Suprapubic skin (tissue), 4 donors: ENCODE data around the gene WBP1L. TPM values are rescaled to one million over a fixed set of nuclear protein-coding genes. Genes with fewer than 3 reads are reported as not detected.

Experiments
- DNase-seq, 2 donors: peaks; one replicate each; pipeline ENCODE4 v3.0.0-alpha.2; 2019; ENCODE audit warnings: low spot score in 2 of 2
- H3K27ac ChIP-seq: fragments of 200-600 bp; sonication (generic); one replicate; pipeline ENCODE4 v1.5.1; 2019
- H3K27me3 ChIP-seq: fragments of 200-600 bp; sonication (generic); one replicate; pipeline ENCODE4 v1.5.1; 2019
- H3K36me3 ChIP-seq: fragments of 200-600 bp; sonication (generic); one replicate; pipeline ENCODE4 v1.5.1; 2019
- H3K4me1 ChIP-seq: fragments of 200-600 bp; sonication (generic); one replicate; pipeline ENCODE4 v1.5.1; 2019
- H3K4me3 ChIP-seq: fragments of 200-600 bp; sonication (generic); one replicate; pipeline ENCODE4 v1.5.1; 2019; ENCODE audit warnings: mild to moderate bottlenecking
- H3K9me3 ChIP-seq: fragments of 200-600 bp; sonication (generic); one replicate; pipeline ENCODE4 v1.5.1; 2019
- EP300 ChIP-seq: sonication (generic); formaldehyde crosslinking; IDR thresholded peaks from one replicate; pipeline ENCODE4 v1.6.1; 2017; ENCODE audit warnings: antibody characterized with exemption
- POLR2A ChIP-seq, 2 donors: fragments of 450-650 bp; IDR thresholded peaks; one replicate each; pipeline ENCODE4 v1.6.1; 2017; ENCODE audit warnings: antibody characterized with exemption in 2 of 2, mild to moderate bottlenecking in 2 of 2, moderate library complexity in 2 of 2
- POLR2AphosphoS5 ChIP-seq, 3 donors: sonication (generic); formaldehyde crosslinking; IDR thresholded peaks; one replicate each; pipeline ENCODE4 v1.6.1; 2017; ENCODE audit warnings: antibody characterized with exemption in 3 of 3
- WGBS: methylation state at CpG from one replicate; pipeline ENCODE4 v1.1.5; 2018; 5-methylcytosine and 5-hydroxymethylcytosine counted together
- total RNA-seq, 4 donors: library from RNA; depleted of rRNA; stranded (reverse); fragments of >200 nt; gene quantifications; one replicate each; pipeline ENCODE4 v1.1.0, GENCODE V29; 2016
- TF ChIP-seq, protein P1 (sequence below), 2 donors: fragments of 200-600 bp in 1 of 2; fragments of 450-650 bp in 1 of 2; sonication (generic) in 1 of 2; IDR thresholded peaks; one replicate each; pipeline ENCODE4 v1.5.1; 2016 to 2019; ENCODE audit warnings: antibody characterized with exemption in 2 of 2, mild to moderate bottlenecking in 1 of 2, moderate library complexity in 1 of 2

The WBP1L gene
- total RNA-seq, 4 donors from 2014 or later = 103 to 166 (median 125) TPM

DNA sequence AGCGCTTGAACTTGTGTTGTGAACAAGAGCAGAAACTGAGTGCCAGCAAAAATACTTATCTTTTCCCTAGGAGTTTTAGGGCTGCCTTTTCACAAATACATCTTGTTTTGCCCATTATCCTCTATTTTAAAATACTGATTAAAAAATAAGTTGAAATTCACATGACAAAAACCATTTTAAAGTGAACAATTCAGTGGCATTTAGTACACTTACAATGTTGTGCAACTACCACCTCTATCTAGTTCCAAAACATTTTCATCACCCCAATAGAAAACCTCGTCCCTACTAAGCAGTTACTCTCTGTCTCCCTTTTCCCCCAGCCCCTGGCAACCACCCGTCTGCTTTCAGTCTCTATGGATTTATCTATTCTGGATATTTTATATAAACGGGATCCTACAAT, 1.4 kb downstream of the WBP1L start:
- DNase-seq = no peak
- no peaks in the 10 kb centered on the region for H3K36me3 ChIP-seq
- peak overlapping the region; percentile 98 for H3K27ac ChIP-seq
- no peaks in the 10 kb centered on the region for H3K9me3 ChIP-seq
- peaks cover 35% of the 10 kb centered on the region for H3K4me1 ChIP-seq
- H3K27me3 ChIP-seq = no peaks in the 10 kb centered on the region
- H3K4me3 ChIP-seq = peak overlapping the region; percentile 99
- TF ChIP-seq POLR2AphosphoS5 (IDR thresholded peaks at IDR 0.05) = no peak
- TF ChIP-seq EP300 = no peak
- TF ChIP-seq POLR2A (IDR thresholded peaks at IDR 0.05) = no peak
- TF ChIP-seq, protein P1, sequence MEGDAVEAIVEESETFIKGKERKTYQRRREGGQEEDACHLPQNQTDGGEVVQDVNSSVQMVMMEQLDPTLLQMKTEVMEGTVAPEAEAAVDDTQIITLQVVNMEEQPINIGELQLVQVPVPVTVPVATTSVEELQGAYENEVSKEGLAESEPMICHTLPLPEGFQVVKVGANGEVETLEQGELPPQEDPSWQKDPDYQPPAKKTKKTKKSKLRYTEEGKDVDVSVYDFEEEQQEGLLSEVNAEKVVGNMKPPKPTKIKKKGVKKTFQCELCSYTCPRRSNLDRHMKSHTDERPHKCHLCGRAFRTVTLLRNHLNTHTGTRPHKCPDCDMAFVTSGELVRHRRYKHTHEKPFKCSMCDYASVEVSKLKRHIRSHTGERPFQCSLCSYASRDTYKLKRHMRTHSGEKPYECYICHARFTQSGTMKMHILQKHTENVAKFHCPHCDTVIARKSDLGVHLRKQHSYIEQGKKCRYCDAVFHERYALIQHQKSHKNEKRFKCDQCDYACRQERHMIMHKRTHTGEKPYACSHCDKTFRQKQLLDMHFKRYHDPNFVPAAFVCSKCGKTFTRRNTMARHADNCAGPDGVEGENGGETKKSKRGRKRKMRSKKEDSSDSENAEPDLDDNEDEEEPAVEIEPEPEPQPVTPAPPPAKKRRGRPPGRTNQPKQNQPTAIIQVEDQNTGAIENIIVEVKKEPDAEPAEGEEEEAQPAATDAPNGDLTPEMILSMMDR (IDR thresholded peaks at IDR 0.05) = no peak
- 34% methylated on average over 4 of the region's 4 CpGs for WGBS

DNA sequence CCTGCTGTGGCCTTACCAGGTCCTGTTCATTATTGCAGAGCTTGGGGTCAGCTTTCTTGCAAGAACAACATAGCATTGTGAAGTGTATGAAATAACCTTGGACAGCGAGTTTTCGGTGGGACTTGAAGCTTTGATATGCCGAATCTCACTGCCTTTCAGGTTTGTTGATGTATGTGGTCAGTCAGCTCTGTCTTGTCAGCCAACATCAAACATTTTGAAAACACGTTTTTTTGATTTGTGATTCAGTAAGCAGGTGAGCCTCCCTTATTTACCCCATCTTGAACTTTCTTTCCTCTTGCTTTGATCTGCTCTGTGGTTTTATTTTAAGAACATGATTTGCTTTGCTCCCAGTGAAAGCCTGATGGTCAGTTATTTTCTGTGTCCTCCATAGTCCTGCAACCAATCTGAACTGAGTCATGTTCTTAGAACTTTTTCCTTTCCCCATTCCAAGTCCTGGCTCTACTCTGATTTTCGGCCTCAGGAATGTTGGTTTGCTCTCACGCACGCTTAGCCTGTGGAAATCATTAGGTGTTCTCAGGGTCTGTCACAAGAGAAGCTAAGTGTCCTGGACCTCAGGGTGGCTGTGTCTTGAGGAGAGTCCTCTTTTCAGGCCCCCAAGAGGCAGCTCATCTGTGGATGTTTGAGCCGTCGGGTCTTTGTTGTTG, 8.7 kb downstream of the WBP1L start:
- TF ChIP-seq POLR2A (IDR thresholded peaks at IDR 0.05) = no peak
- peak in 2 of 3 donors; percentile 40 to 86 for TF ChIP-seq POLR2AphosphoS5 (IDR thresholded peaks at IDR 0.05)
- WGBS = 75% methylated on average over 9 of the region's 9 CpGs
- Histone ChIP-seq H3K9me3 (no peaks in the 10 kb centered on the region), H3K4me1 (peaks cover 46% of the 10 kb centered on the region), H3K27ac (peak overlapping the region; percentile 90), H3K27me3 (no peaks in the 10 kb centered on the region), H3K36me3 (no peaks in the 10 kb centered on the region), H3K4me3 (no peak overlapping the region)
- no peak for DNase-seq

DNA sequence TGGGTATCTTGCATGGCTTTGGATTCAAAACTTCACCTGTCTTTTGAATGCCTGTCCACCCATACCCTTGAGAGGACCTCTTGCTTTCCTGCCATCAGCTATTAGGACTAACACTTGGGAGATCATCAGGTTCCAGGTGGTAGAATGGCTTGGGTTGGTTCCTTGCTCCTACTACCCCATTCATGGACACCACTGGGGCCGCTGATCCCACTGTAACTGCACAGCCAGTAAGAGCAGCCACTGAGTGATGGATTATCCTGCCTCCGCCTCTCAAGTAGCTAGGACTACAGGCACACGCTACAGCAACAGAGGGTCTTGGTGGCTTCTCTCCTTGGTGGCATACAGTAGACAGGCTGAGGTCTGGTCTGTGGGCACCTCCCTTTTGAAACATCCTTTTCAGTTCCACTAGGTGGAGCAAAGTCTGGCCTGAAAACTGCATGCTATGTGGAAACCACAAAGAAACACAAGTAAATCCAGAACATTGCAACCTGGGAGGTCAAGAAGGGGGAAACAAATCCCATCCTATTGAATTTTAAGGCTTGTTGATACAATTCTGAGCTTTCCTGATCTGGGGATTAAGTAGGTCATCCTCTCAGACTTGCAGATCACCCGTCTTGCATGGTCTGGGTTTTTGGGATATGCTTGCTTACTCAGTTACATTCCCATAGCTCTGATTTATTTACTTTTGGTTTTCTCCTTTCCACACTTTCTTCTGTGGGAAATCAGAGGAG, 9.4 kb downstream of the WBP1L start:
- H3K36me3 ChIP-seq = no peaks in the 10 kb centered on the region
- peak overlapping the region; percentile 90 for H3K27ac ChIP-seq
- no peaks in the 10 kb centered on the region for H3K27me3 ChIP-seq
- no peaks in the 10 kb centered on the region for H3K9me3 ChIP-seq
- peaks cover 48% of the 10 kb centered on the region for H3K4me1 ChIP-seq
- DNase-seq = no peak
- WGBS = 57% methylated on average over 3 of the region's 4 CpGs
- no peak for TF ChIP-seq POLR2AphosphoS5 (IDR thresholded peaks at IDR 0.05)
- no peak for TF ChIP-seq POLR2A (IDR thresholded peaks at IDR 0.05)
- no peak for TF ChIP-seq EP300
- TF ChIP-seq, protein P1 (IDR thresholded peaks at IDR 0.05) = peak; percentile 27 to 50
- H3K4me3 ChIP-seq = no peak overlapping the region

DNA sequence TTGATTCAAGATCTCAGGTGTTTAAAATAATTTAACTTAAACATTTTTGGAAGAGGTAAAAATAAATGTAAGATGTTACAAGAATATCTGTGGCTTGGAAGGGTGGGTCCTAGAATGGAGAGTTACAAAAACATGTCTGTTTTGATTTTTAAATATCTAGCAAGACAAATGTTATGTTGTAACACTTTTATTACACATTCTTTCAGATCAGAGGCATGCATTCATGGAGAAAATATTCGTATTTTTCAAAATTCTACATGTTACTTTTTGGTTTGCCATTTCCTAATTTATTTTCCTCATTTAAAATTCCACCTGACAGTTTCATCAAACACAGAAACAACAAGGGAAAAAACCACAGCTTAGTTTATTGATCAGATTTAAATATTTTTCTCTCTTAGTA, 10.0 kb downstream of the WBP1L start:
- Histone ChIP-seq H3K27ac (peak overlapping the region; percentile 90), H3K36me3 (no peaks in the 10 kb centered on the region), H3K4me1 (peaks cover 52% of the 10 kb centered on the region), H3K9me3 (no peaks in the 10 kb centered on the region), H3K27me3 (no peaks in the 10 kb centered on the region), H3K4me3 (no peak overlapping the region)
- WGBS = 56% methylated on average over 1 of the region's 1 CpG
- DNase-seq = no peak
- TF ChIP-seq EP300 = no peak
- no peak for TF ChIP-seq POLR2A (IDR thresholded peaks at IDR 0.05)
- no peak for TF ChIP-seq POLR2AphosphoS5 (IDR thresholded peaks at IDR 0.05)
- TF ChIP-seq, protein P1 (IDR thresholded peaks at IDR 0.05) = no peak

DNA sequence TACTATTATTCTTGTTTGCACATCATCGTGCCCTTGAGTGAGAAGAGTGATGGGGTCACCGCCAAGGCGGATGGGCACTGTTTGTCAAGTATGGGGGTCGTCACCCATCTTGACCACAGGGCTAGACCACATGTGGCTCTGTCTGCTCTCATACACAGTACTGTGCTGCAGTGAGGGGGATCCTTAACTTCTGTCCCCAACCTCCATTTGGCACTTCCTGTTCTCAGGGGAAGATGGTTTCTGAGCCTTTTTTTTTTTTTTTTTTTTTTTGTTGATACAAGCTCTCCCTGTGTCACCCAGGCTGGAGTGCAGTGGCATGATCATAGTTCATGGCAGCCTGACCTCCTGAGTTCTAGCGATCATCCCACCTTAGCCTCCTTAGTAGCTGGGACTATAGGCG, 13.6 kb downstream of the WBP1L start:
- Histone ChIP-seq H3K27ac (no peak overlapping the region), H3K4me1 (peaks cover 54% of the 10 kb centered on the region), H3K9me3 (no peaks in the 10 kb centered on the region), H3K36me3 (no peaks in the 10 kb centered on the region), H3K27me3 (no peaks in the 10 kb centered on the region), H3K4me3 (no peak overlapping the region)
- no peak for DNase-seq
- TF ChIP-seq, protein P1 (IDR thresholded peaks at IDR 0.05) = no peak
- TF ChIP-seq POLR2AphosphoS5 (IDR thresholded peaks at IDR 0.05) (no peak), POLR2A (IDR thresholded peaks at IDR 0.05) (no peak), EP300 (no peak)
- 93% methylated on average over 6 of the region's 6 CpGs for WGBS
